MCF 10A (cell line): ENCODE measurements around the gene TRRAP. TPM values are rescaled to one million over a fixed set of nuclear protein-coding genes. Genes with fewer than 3 reads are reported as not detected.

ENCODE experiments used
- BruUV-seq: library from RNA; stranded (reverse); fragments of 400-500 nt; replicated peaks from 2 replicates; lab custom pipeline; 2021; lab: Mats Ljungman, UMichigan
- CTCF ChIA-PET: fragments of 300-600 bp; sonication (Branson Sonifier 250); formaldehyde crosslinking; extraction: SDS; loops from one replicate; lab custom pipeline; 2021; ENCODE audit warnings: antibody characterized with exemption, inconsistent platforms; lab: Yijun Ruan, JAX
- POLR2A ChIA-PET: fragments of 300-600, 350-650 bp; sonication (Branson Sonifier 250); formaldehyde crosslinking; extraction: SDS; loops from one replicate; lab custom pipeline; 2020; ENCODE audit warnings: antibody characterized with exemption, inconsistent platforms; lab: Yijun Ruan, JAX
- DNase-seq: peaks from one replicate; pipeline ENCODE4 v3.0.0-alpha.2; 2018; ENCODE audit not compliant: unreplicated experiment
- H3K27ac Mint-ChIP-seq: one replicate; pipeline ENCODE4 v1.8.0; 2022; ENCODE audit warnings: mild to moderate bottlenecking, low read depth, mixed read lengths; ENCODE audit not compliant: unreplicated experiment
- H3K27me3 Mint-ChIP-seq: one replicate; pipeline ENCODE4 v1.8.0; 2022; ENCODE audit warnings: mixed read lengths; ENCODE audit not compliant: insufficient read depth, unreplicated experiment
- H3K36me3 Mint-ChIP-seq: one replicate; pipeline ENCODE4 v1.8.0; 2022; ENCODE audit warnings: mild to moderate bottlenecking, moderate library complexity, mixed read lengths; ENCODE audit not compliant: insufficient read depth, unreplicated experiment
- H3K4me1 Mint-ChIP-seq: one replicate; pipeline ENCODE4 v1.8.0; 2022; ENCODE audit warnings: mixed read lengths; ENCODE audit not compliant: insufficient read depth, unreplicated experiment
- H3K4me3 Mint-ChIP-seq: one replicate; pipeline ENCODE4 v1.8.0; 2022; ENCODE audit warnings: mild to moderate bottlenecking, moderate library complexity, mixed read lengths; ENCODE audit not compliant: unreplicated experiment
- H3K9me3 Mint-ChIP-seq: one replicate; pipeline ENCODE4 v1.8.0; 2022; ENCODE audit warnings: mixed read lengths; ENCODE audit not compliant: unreplicated experiment
- intact Hi-C: fragments of 100-400 bp; cut with micrococcal nuclease; formaldehyde crosslinking; loops from 2 replicates; pipeline ENCODE4 v1.14.1; 2022
- microRNA-seq: library from miRNA; unstranded; fragments of <30 nt; microRNA quantifications from one replicate; pipeline ENCODE4 v1.2.0, GENCODE V29; 2022
- total RNA-seq: library from RNA; stranded (reverse); gene quantifications from 2 replicates; pipeline ENCODE4 v1.2.3, GENCODE V29; 2022
- TF ChIP-seq, protein P1 (sequence below): fragments of 200-600 bp; IDR thresholded peaks from one replicate; pipeline ENCODE4 v1.8.0; 2022; ENCODE audit warnings: antibody characterized with exemption, mild to moderate bottlenecking; ENCODE audit not compliant: unreplicated experiment

TRRAP gene
- total RNA-seq, 1 experiment from 2014 or later = 30.4 TPM

DNA sequence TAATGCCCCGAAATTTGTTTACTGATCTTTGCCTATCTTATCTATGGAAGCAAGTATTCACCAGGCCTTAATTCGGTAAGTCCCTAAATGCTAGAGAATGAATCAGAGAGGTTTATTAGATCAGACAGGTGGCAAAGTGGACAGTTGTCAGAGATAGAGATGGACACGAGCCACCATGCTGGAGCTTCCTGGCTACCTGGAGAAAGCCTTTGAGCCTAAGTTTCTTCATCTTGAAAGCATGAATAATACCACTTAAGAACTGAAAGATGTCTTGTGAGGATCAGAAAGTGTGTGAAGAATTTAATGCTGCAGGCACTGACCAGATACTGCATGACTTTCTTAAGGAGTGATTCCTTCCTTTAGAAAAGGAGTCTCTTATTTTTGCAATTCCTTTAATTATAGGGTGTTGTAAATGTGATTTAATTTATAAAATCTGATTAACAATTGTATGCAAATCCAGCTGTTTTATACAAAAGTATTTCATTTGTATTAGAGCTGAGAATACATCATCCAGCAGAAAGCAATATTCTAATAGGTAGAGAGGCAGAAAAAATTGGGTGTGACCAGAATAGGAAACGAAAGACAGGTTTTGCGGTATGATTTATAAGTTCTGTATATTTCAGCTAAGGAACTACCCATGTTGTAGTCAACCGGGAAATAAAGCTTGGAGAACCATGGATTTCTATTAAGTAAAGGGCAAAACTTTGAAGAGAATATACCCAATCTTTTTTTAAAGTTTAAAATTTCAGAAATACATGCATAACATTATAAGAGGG is 182.9 kb downstream of the TRRAP start:
- Mint-ChIP-seq H3K36me3 (peaks cover 50% of the 10 kb centered on the region), H3K27me3 (no peaks in the 10 kb centered on the region), H3K4me3 (no peak overlapping the region), H3K9me3 (no peaks in the 10 kb centered on the region), H3K27ac (no peak overlapping the region), H3K4me1 (no peaks in the 10 kb centered on the region)
- CTCF ChIA-PET = interaction anchor here (0.6 kb wide), 1 partner anchor 89 kb away, joined by 3 read pairs; no protein-coding TSS in a partner anchor
- DNase-seq = no peak
- POLR2A ChIA-PET = interaction anchor here (0.6 kb wide), 1 partner anchor 1065 kb away, joined by 4 read pairs; no protein-coding TSS in a partner anchor
- TF ChIP-seq, protein P1, sequence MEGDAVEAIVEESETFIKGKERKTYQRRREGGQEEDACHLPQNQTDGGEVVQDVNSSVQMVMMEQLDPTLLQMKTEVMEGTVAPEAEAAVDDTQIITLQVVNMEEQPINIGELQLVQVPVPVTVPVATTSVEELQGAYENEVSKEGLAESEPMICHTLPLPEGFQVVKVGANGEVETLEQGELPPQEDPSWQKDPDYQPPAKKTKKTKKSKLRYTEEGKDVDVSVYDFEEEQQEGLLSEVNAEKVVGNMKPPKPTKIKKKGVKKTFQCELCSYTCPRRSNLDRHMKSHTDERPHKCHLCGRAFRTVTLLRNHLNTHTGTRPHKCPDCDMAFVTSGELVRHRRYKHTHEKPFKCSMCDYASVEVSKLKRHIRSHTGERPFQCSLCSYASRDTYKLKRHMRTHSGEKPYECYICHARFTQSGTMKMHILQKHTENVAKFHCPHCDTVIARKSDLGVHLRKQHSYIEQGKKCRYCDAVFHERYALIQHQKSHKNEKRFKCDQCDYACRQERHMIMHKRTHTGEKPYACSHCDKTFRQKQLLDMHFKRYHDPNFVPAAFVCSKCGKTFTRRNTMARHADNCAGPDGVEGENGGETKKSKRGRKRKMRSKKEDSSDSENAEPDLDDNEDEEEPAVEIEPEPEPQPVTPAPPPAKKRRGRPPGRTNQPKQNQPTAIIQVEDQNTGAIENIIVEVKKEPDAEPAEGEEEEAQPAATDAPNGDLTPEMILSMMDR = no peak
- no TSS peak for BruUV-seq
- intact Hi-C loops = no loop called here

Small RNAs within 50 kb of the gene (microRNA-seq; reads per million reads assigned to microRNA genes)
- gene MIR3609 = 1.6 reads per million, percentile 10 among the genes with 10 or more reads in this experiment

Other genes starting within 250 kb of the TRRAP start
- not detected in 2 replicates for gene TMEM130, start 8.5 kb upstream of the TRRAP start, total RNA-seq